GM19043 (cell line): Measurements from ENCODE around the gene COL25A1.

Experiments used
- ATAC-seq: cut with Tn5 transposase; IDR thresholded peaks from one replicate; pipeline ENCODE4 v1.9.1; 2021; ENCODE audit warnings: low read depth; ENCODE audit not compliant: unreplicated experiment

The COL25A1 gene

GRCh38 chr4:109302361-109303139 lies at the start of gene COL25A1:
TSS of gene COL25A1 (minus strand) at chr4:109302658.
- peak; percentile 48 for ATAC-seq

- ATAC-seq: no peak
These were observed 47.7 kb upstream of the COL25A1 start for GRCh38 chr4:109350121-109350520.

- ATAC-seq: no peak
These were observed 32.0 kb upstream of the COL25A1 start for GRCh38 chr4:109334129-109335105.

GRCh38 chr4:109332926-109333464 lies 30.5 kb upstream of the COL25A1 start:
- ATAC-seq: no peak

GRCh38 chr4:109327641-109328040 lies 25.2 kb upstream of the COL25A1 start:
- ATAC-seq: no peak

- no peak for ATAC-seq
These were observed 23.2 kb upstream of the COL25A1 start for GRCh38 chr4:109325698-109326097.

GRCh38 chr4:109323348-109323747 lies 20.9 kb upstream of the COL25A1 start:
- ATAC-seq: no peak

- ATAC-seq: no peak
These were observed 18.8 kb upstream of the COL25A1 start for GRCh38 chr4:109321232-109321631.

- no peak for ATAC-seq
These were observed 17.2 kb upstream of the COL25A1 start for GRCh38 chr4:109319684-109320083.

- no peak for ATAC-seq
These were observed 16.7 kb upstream of the COL25A1 start for GRCh38 chr4:109319156-109319555.

- ATAC-seq: no peak
These were observed 13.4 kb upstream of the COL25A1 start for GRCh38 chr4:109315818-109316217.

- no peak for ATAC-seq
These were observed 12.9 kb upstream of the COL25A1 start for GRCh38 chr4:109315341-109315740.

- no peak for ATAC-seq
These were observed 11.0 kb upstream of the COL25A1 start for GRCh38 chr4:109313168-109314133.

GRCh38 chr4:109303140-109303496 lies 660 bp upstream of the COL25A1 start:
- ATAC-seq: no peak

- no peak for ATAC-seq
These were observed 652 bp downstream of the COL25A1 start for GRCh38 chr4:109301651-109302360.

GRCh38 chr4:109298279-109299010 lies 4.0 kb downstream of the COL25A1 start:
- peak; percentile 44 for ATAC-seq

- no peak for ATAC-seq
These were observed 5.9 kb downstream of the COL25A1 start for GRCh38 chr4:109296527-109296926.

GRCh38 chr4:109295081-109295480 lies 7.4 kb downstream of the COL25A1 start:
- ATAC-seq: no peak
